Thyroid gland (tissue), 4 donors: ENCODE data around the gene TC2N. TPM values are rescaled to one million over a fixed set of nuclear protein-coding genes. Genes with fewer than 3 reads are reported as not detected.
"Not testable (repeated sequence)": the region's sequence is repeated elsewhere in the genome, so short reads cannot be mapped to it uniquely, and the experiment has no call there.

Experiments
- DNase-seq, 2 donors: peaks; one replicate each; pipeline ENCODE4 v3.0.0-alpha.2; 2019
- H3K27ac ChIP-seq, 3 donors: fragments of 200-600 bp; sonication (generic); 1 replicate in 2 of 3; 2 replicates in 1 of 3; pipeline ENCODE4 v1.5.1; 2016 to 2019; ENCODE audit warnings: mild to moderate bottlenecking in 1 of 3, moderate library complexity in 1 of 3
- H3K27me3 ChIP-seq: fragments of 200-600 bp; sonication (generic); one replicate; pipeline ENCODE4 v1.5.1; 2019
- H3K36me3 ChIP-seq, 2 donors: fragments of 200-600 bp; sonication (generic); one replicate each; pipeline ENCODE4 v1.5.1; 2016 to 2019
- H3K4me1 ChIP-seq, 2 donors: fragments of 200-600 bp; sonication (generic); one replicate each; pipeline ENCODE4 v1.5.1; 2017 to 2019
- H3K4me3 ChIP-seq, 3 donors: fragments of 200-600 bp; sonication (generic); replicated peaks in 1 of 3; 1 replicate in 2 of 3; 2 replicates in 1 of 3; pipeline ENCODE4 v1.5.1; 2016; ENCODE audit warnings: mild to moderate bottlenecking in 1 of 3
- H3K9me3 ChIP-seq: fragments of 200-600 bp; sonication (generic); one replicate; pipeline ENCODE4 v1.5.1; 2017
- POLR2A ChIP-seq, 2 donors: fragments of 450-650 bp; IDR thresholded peaks; one replicate each; pipeline ENCODE4 v1.6.1; 2017; ENCODE audit warnings: antibody characterized with exemption in 2 of 2, mild to moderate bottlenecking in 2 of 2, moderate library complexity in 1 of 2
- WGBS, 2 donors: methylation state at CpG; one replicate each; pipeline ENCODE4 v1.1.5; 2017; 5-methylcytosine and 5-hydroxymethylcytosine counted together
- intact Hi-C: fragments of 100-400 bp; cut with DNase I; formaldehyde crosslinking; loops from one replicate; pipeline ENCODE4 v1.15.1; 2023
- total RNA-seq, 4 donors: library from RNA; depleted of rRNA; stranded (reverse); fragments of >200 nt; gene quantifications; one replicate each; pipeline ENCODE4 v1.2.3, GENCODE V29; 2016
- TF ChIP-seq, protein P1 (sequence below), 6 experiments: fragments of 200-600 bp in 3 of 6; fragments of 450-650 bp in 3 of 6; sonication (generic) in 3 of 6; IDR thresholded peaks; one replicate each; pipeline ENCODE4 v1.5.1; 2016 to 2019; ENCODE audit warnings: antibody characterized with exemption in 6 of 6, mild to moderate bottlenecking in 2 of 6, inconsistent platforms in 1 of 6, moderate library complexity in 1 of 6

The TC2N gene
- total RNA-seq, 4 donors from 2014 or later: 57.5 to 102 (median 78.0) TPM

DNA sequence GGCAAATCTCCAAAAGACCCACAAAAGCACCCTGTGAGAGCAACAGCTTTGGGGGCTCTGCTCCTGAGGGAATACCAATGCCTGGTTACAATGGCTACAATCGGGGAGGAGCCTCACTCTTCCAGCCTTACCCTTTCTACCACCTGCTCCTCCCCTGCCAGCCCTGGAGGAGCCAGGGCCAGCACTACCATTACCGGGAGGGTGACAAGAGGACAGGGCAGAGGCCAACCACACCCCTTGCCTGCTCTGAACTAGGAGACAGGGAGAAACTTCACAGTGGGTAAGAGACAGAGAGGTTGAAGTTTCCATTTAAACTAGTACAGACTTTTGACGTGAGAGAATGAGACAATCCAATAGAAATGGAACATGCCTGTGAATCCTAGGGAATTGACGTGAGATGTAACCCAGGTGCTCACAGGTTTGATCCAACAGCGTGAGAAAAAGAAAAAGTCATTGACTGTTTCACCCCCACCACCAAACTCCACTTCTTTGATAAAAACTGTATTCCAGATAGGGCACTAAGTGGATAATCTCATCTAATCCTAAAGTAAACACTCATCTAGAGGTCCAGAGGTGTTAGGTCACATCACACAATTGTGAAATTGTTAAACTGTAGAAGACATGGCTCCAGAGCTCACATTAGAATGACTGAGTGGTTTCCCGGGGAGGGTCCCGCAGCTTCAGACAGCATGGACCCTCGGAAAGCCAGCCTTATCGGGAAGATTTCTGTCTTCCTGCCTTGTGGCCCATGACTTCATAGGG, 8.4 kb upstream of the TC2N start:
- Histone ChIP-seq H3K9me3 (no peaks in the 10 kb centered on the region), H3K36me3 (no peaks in the 10 kb centered on the region), H3K27me3 (no peaks in the 10 kb centered on the region), H3K4me3 (no peak overlapping the region), H3K4me1 (peaks cover 15 to 24% of the 10 kb centered on the region in 2 donors), H3K27ac (no peak overlapping the region)
- TF ChIP-seq, protein P1, sequence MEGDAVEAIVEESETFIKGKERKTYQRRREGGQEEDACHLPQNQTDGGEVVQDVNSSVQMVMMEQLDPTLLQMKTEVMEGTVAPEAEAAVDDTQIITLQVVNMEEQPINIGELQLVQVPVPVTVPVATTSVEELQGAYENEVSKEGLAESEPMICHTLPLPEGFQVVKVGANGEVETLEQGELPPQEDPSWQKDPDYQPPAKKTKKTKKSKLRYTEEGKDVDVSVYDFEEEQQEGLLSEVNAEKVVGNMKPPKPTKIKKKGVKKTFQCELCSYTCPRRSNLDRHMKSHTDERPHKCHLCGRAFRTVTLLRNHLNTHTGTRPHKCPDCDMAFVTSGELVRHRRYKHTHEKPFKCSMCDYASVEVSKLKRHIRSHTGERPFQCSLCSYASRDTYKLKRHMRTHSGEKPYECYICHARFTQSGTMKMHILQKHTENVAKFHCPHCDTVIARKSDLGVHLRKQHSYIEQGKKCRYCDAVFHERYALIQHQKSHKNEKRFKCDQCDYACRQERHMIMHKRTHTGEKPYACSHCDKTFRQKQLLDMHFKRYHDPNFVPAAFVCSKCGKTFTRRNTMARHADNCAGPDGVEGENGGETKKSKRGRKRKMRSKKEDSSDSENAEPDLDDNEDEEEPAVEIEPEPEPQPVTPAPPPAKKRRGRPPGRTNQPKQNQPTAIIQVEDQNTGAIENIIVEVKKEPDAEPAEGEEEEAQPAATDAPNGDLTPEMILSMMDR (IDR thresholded peaks at IDR 0.05): no peak
- TF ChIP-seq POLR2A (IDR thresholded peaks at IDR 0.05): no peak
- 90 to 92% methylated on average over 9 of the region's 9 CpGs for WGBS, 2 donors
- intact Hi-C loops: no loop called here
- DNase-seq: no peak

DNA sequence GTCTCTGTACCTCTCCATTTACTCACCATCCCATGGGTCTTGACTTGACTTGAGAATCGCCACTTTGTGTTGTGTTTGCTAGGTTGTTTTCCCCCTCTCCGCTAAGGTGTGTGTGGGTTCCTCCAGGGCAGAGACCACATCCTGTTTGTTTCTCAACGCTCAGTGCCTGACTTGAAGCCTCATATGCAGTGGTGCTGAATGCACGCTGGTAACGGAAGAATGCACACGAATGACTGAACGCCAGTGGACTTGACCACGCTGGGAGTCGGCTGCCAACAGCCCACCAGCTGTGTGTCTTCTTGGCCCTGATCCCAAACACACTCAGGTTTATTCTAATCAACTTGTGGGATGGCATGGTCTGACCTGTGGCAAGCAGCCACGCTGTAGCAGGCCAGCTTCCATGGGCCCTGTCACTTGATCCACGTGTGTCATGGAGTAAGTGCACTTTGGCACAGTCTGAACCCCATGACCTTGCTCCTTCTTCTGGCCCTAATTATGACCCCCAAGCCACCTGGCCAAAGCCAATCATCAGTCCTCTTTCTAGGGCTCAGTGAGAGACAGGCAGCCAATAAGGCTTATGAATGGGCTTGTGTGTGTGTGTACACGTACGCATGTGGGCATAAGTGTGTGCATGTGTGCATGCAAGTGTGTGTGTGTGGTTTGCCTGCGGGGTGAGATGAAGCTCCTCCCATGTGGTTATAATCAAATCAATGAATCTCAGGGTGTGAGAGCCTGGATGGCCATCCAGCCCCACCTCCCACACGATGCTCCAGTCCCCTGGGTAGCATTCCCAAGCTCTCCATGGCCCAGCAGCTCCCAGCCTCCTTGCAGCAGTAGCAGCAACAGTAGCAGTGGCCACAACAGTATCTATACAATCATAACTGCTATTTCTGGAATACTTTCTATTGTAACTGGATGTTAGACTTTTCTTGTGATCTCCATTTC, 6.4 kb upstream of the TC2N start:
- Histone ChIP-seq H3K27ac (peak overlapping the region in 1 of 3 donors; percentile 3), H3K9me3 (no peaks in the 10 kb centered on the region), H3K4me3 (no peak overlapping the region), H3K36me3 (no peaks in the 10 kb centered on the region), H3K4me1 (peaks cover 15 to 24% of the 10 kb centered on the region in 2 donors), H3K27me3 (no peaks in the 10 kb centered on the region)
- TF ChIP-seq, protein P1 (IDR thresholded peaks at IDR 0.05): no peak
- TF ChIP-seq POLR2A (IDR thresholded peaks at IDR 0.05): no peak
- DNase-seq: peak; percentile 72 to 74
- WGBS, 2 donors: 40 to 61% methylated on average over 13 of the region's 15 CpGs
- intact Hi-C loops: no loop called here

DNA sequence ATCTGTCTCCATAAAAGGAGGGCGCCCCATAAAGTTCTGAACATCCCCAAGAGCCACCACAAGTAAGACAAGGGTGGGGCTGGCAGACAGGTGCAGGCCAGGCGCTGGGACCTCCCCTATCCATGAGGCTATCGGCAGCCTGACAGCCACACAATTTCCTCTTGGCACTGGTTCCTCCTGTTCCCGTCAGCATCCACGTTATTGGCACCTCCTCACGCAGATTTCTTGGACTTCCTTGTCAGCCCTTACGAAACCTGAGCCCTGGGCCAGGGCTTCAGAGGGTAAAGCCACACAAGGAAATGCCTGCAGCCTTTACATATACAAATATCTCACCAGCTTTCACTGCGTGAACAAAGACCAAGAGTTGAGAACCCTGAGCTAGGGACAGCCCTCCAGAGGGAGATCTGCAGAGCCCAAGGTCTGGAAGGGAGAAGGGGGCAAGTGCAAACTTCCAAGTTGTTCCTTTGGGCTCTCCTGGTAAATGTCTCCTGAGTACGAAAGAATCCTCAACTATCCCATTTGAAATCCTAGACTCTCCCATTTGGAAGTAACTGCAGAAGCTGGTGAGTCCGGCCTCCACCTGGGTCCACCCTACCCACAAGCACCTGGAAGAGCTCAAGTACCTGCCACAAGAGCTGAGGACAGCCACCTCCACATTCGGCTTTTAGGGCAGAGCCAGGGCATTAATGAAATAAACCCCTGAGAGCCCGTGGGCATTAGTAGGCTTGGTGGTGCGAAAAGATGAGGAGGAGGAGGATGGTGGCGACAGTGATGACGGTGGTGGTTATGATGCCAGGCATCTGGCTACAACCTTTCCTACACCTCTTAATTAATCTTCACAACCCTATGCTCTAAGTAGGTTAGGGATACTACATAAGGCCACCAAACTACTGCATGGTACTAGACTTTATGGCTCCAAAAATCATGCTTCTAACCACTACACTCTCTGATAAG, 5.5 kb upstream of the TC2N start:
- intact Hi-C loops: no loop called here
- Histone ChIP-seq H3K4me3 (no peak overlapping the region), H3K27ac (peak overlapping the region in 2 of 3 donors; percentile 35 to 41), H3K9me3 (no peaks in the 10 kb centered on the region), H3K36me3 (no peaks in the 10 kb centered on the region), H3K27me3 (no peaks in the 10 kb centered on the region), H3K4me1 (peaks cover 15 to 24% of the 10 kb centered on the region in 2 donors)
- DNase-seq: peak; percentile 40
- no peak for TF ChIP-seq POLR2A (IDR thresholded peaks at IDR 0.05)
- TF ChIP-seq, protein P1 (IDR thresholded peaks at IDR 0.05): no peak
- 78 to 79% methylated on average over 15 of the region's 15 CpGs for WGBS, 2 donors

DNA sequence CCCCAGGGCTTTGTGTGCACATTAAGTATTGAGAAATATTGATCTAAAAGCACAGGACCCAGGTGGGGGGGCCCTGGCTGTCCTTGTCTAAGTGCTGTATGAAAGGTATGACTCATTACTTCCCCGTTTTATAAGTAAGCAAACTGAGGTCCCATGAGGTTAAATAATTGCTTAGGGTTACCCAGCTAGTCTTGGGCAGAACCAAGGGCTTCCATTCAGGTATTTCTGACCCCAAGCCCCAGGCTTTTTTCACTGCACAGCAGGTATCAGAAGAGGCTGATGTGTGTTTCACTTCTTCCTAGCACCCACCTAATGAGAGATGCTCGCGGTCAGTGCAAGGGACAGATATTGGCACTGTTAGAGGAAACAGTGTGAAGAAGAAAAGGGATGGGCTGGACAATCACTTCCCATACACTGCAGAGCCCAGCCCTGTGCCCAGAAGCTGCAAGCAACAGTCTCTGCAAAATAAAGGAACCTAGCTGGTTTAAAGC, 4.7 kb upstream of the TC2N start:
- intact Hi-C loops: no loop called here
- WGBS, 2 donors: 60 to 84% methylated on average over 3 of the region's 3 CpGs

DNA sequence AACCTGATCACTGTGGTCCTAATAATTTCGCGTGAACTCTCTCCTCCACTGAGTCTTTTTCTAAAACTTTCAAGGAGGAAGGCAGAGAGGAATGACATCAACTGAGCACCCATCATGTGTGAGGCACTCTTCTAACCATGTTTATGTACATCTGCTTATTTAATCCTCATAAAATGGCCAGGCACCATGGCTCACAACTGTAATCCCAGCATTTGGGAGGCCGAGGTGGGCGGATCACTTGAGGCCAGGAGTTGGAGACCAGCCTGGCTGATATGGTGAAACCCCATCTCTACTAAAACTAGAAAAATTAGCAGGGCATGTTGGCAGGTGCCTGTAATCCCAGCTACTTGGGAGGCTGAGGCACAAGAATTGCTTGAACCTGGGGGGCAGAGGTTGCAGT, 4.1 kb upstream of the TC2N start:
- WGBS, 2 donors: 73 to 98% methylated on average over 4 of the region's 4 CpGs
- H3K9me3 ChIP-seq, DNase-seq, H3K27me3 ChIP-seq, intact Hi-C loops, H3K4me3 ChIP-seq, H3K36me3 ChIP-seq: not testable (repeated sequence)
- Histone ChIP-seq H3K27ac (peak overlapping the region in 1 of 3 donors; percentile 35), H3K4me1 (peaks cover 15 to 24% of the 10 kb centered on the region in 2 donors)

More for the DNA sequence above, 4.7 kb upstream of the TC2N start:
- Histone ChIP-seq H3K4me1 (peaks cover 15 to 24% of the 10 kb centered on the region in 2 donors), H3K4me3 (no peak overlapping the region), H3K27me3 (no peaks in the 10 kb centered on the region), H3K27ac (peak overlapping the region; percentile 33 to 41 (median 35)), H3K36me3 (no peaks in the 10 kb centered on the region), H3K9me3 (no peaks in the 10 kb centered on the region)
- TF ChIP-seq, protein P1 (IDR thresholded peaks at IDR 0.05): no peak
- TF ChIP-seq POLR2A (IDR thresholded peaks at IDR 0.05): no peak
- DNase-seq: no peak
